Nephron progenitor cell (in vitro differentiated cells): ENCODE measurements around the gene GAP43.

Experiments used
- DNase-seq: peaks from one replicate; pipeline ENCODE4 v3.0.0; 2021
- H3K27ac Mint-ChIP-seq: 2 replicates; pipeline ENCODE4 v1.8.0; 2021; ENCODE audit warnings: mild to moderate bottlenecking, moderate library complexity, mixed read lengths
- H3K27me3 Mint-ChIP-seq: 2 replicates; pipeline ENCODE4 v1.8.0; 2021; ENCODE audit warnings: mild to moderate bottlenecking, low read depth, mixed read lengths; ENCODE audit not compliant: poor library complexity
- H3K36me3 Mint-ChIP-seq: 2 replicates; pipeline ENCODE4 v1.8.0; 2021; ENCODE audit warnings: low read depth, mixed read lengths
- H3K4me1 Mint-ChIP-seq: 2 replicates; pipeline ENCODE4 v1.8.0; 2021; ENCODE audit warnings: mixed read lengths
- H3K4me3 Mint-ChIP-seq: 2 replicates; pipeline ENCODE4 v1.8.0; 2021; ENCODE audit warnings: mild to moderate bottlenecking, moderate library complexity, mixed read lengths
- H3K9me3 Mint-ChIP-seq: 2 replicates; pipeline ENCODE4 v1.8.0; 2021; ENCODE audit warnings: mild to moderate bottlenecking, moderate library complexity, mixed read lengths
- CTCF ChIP-seq: fragments of 200-600 bp; sonication (generic); IDR thresholded peaks from 2 replicates; pipeline ENCODE4 v1.5.0; 2021; ENCODE audit warnings: antibody characterized with exemption

Gene GAP43

GRCh38 chr3:115766587-115767482 lies 143.5 kb downstream of the GAP43 start:
- Mint-ChIP-seq H3K27ac (no peak overlapping the region), H3K27me3 (no peaks in the 10 kb centered on the region), H3K9me3 (no peaks in the 10 kb centered on the region), H3K4me3 (no peak overlapping the region), H3K36me3 (no peaks in the 10 kb centered on the region), H3K4me1 (peaks cover 7% of the 10 kb centered on the region)
- no peak for DNase-seq
- no peak for TF ChIP-seq CTCF

GRCh38 chr3:115768661-115769060 lies 145.4 kb downstream of the GAP43 start:
- TF ChIP-seq CTCF, result no peak
- no peaks in the 10 kb centered on the region for H3K9me3 Mint-ChIP-seq
- no peak overlapping the region for H3K4me3 Mint-ChIP-seq
- H3K4me1 Mint-ChIP-seq, result peaks cover 7% of the 10 kb centered on the region
- H3K36me3 Mint-ChIP-seq, result no peaks in the 10 kb centered on the region
- H3K27me3 Mint-ChIP-seq, result no peaks in the 10 kb centered on the region
- DNase-seq, result no peak
- H3K27ac Mint-ChIP-seq, result no peak overlapping the region
